Neutrophil (primary cell): ENCODE measurements around the gene PHAF1.
A peak's percentile ranks its signal among the peaks of the same experiment; 100 is the strongest.

ENCODE experiments used
- H3K27ac ChIP-seq: fragments of 200-600 bp; sonication (generic); 2 replicates; pipeline ENCODE4 v1.5.1; 2016; ENCODE audit warnings: mild to moderate bottlenecking, moderate library complexity
- H3K27me3 ChIP-seq: fragments of 200-600 bp; sonication (generic); 2 replicates; pipeline ENCODE4 v1.6.0; 2016; ENCODE audit warnings: mild to moderate bottlenecking
- H3K36me3 ChIP-seq: fragments of 200-600 bp; sonication (generic); 2 replicates; pipeline ENCODE4 v1.5.1; 2017
- H3K4me1 ChIP-seq, 2 experiments: fragments of 200-600 bp in 1 of 2; sonication (generic) in 1 of 2; 1 replicate in 1 of 2; 2 replicates in 1 of 2; pipeline versions ENCODE4 v1.5.1 to v1.6.1; 2013 to 2016; ENCODE audit warnings: low read depth in 1 of 2, low read length in 1 of 2, mild to moderate bottlenecking in 1 of 2, moderate library complexity in 1 of 2; ENCODE audit not compliant: control insufficient read depth in 1 of 2, insufficient read depth in 1 of 2
- H3K4me3 ChIP-seq, 2 experiments: fragments of 200-600 bp in 1 of 2; sonication (generic) in 1 of 2; 1 replicate in 1 of 2; 2 replicates in 1 of 2; pipeline ENCODE4 v1.5.1; 2013 to 2016; ENCODE audit warnings: low read depth in 1 of 2, low read length in 1 of 2, mild to moderate bottlenecking in 1 of 2, moderate library complexity in 1 of 2
- H3K9me3 ChIP-seq: fragments of 200-600 bp; sonication (generic); 2 replicates; pipeline ENCODE4 v1.5.1; 2016
- TF ChIP-seq, protein P1 (sequence below): fragments of 200-600 bp; sonication (generic); IDR thresholded peaks from 2 replicates; pipeline ENCODE4 v1.5.1; 2016; ENCODE audit warnings: antibody characterized with exemption

PHAF1 gene

DNA sequence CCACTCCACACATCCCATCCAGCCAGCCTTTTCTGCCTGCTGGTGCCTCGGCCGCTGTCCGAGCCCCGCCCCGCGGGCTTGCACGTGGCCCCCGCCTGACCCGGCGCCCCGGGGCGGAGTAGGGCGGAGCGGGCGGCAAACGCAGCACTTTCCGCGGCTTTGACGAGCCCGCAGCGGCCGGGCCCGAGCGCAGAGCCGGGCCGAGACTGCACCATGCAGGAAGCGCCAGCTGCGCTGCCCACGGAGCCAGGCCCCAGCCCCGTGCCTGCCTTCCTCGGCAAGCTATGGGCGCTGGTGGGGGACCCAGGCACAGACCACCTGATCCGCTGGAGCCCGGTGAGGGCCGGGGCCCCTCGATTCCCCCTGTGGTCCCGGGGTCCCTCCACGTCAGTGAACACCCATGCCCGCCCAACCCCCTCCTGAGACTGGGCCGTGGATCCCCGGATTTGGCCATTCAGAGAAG lies 54.9 kb downstream of the PHAF1 start, which contains the start of gene HSF4:
HSF4 (plus strand) TSS at position 147 of the 463 bp plus-strand sequence; CDS start at position 214, 67 bp downstream.
- Histone ChIP-seq H3K9me3 (no peaks in the 10 kb centered on the region), H3K27ac (no peak within 1 kb of the TSS), H3K4me3 (peak within 1 kb of the TSS in 1 of 2 experiments; percentile 55), H3K27me3 (peaks cover 87% of the 10 kb centered on the region), H3K4me1 (peaks cover 39 to 61% of the 10 kb centered on the region in 2 experiments), H3K36me3 (no peaks in the 10 kb centered on the region)
- TF ChIP-seq, protein P1, sequence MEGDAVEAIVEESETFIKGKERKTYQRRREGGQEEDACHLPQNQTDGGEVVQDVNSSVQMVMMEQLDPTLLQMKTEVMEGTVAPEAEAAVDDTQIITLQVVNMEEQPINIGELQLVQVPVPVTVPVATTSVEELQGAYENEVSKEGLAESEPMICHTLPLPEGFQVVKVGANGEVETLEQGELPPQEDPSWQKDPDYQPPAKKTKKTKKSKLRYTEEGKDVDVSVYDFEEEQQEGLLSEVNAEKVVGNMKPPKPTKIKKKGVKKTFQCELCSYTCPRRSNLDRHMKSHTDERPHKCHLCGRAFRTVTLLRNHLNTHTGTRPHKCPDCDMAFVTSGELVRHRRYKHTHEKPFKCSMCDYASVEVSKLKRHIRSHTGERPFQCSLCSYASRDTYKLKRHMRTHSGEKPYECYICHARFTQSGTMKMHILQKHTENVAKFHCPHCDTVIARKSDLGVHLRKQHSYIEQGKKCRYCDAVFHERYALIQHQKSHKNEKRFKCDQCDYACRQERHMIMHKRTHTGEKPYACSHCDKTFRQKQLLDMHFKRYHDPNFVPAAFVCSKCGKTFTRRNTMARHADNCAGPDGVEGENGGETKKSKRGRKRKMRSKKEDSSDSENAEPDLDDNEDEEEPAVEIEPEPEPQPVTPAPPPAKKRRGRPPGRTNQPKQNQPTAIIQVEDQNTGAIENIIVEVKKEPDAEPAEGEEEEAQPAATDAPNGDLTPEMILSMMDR = no peak

DNA sequence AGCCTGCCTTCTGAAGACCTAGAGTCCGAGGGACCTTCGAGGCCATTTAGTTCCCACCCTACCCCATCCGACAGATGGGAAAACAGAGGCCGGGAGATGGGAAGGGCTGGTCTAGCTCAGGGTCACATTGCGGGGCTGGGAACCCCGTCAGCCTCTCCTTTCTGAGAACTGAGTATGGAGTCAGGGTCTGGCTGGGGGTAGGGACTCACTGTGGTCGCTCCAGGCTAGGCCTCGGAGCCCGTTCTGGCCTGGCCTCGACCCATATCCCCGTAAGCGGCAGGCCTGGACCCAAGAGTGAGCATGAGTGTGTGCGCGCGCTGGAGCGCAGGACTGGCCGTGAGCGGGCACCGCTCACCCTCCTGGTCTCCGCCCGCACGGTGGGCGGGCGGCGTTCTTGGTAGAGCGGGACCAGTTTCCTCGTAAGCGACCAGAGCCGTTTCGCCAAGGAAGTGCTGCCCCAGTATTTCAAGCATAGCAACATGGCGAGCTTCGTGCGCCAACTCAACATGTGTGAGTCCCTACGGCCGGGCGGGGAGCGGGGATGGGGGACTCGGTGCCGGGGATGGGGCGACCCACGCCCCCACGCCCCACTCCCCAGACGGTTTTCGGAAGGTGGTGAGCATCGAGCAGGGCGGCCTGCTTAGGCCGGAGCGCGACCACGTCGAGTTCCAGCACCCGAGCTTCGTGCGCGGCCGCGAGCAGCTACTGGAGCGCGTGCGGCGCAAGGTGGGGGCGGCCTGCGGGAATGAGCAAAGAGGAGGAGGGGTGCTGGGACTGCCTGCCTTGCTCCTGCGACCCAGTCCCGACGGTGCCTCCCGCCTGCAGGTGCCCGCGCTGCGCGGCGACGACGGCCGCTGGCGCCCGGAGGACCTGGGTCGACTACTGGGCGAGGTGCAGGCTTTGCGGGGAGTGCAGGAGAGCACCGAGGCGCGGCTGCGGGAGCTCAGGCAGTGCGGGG lies 55.7 kb downstream of the PHAF1 start:
- TF ChIP-seq, protein P1 = no peak
- peaks cover 95% of the 10 kb centered on the region for H3K27me3 ChIP-seq
- H3K27ac ChIP-seq = no peak overlapping the region
- no peak overlapping the region for H3K4me3 ChIP-seq
- H3K4me1 ChIP-seq = peaks cover 39 to 59% of the 10 kb centered on the region in 2 experiments
- H3K36me3 ChIP-seq = no peaks in the 10 kb centered on the region
- no peaks in the 10 kb centered on the region for H3K9me3 ChIP-seq

DNA sequence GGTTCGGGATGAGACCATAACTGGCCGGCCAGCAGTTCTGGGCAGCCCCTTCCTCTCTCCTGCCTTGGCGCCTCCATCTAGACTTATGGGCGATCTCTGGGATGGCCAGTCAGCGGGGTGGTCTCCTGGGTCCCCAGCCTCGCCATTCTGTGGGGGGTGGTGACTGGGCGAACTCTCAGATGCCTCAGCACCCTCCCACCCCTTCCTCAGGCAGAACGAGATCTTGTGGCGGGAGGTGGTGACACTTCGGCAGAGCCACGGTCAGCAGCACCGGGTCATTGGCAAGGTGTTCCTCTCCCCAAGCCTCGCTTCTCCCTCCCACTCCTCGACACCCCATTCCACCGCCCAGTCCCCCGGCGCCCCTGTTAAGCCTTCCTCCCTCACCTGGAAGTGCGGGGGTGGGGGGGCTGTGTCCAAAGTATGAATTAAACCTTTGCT lies 56.4 kb downstream of the PHAF1 start:
- Histone ChIP-seq H3K9me3 (no peaks in the 10 kb centered on the region), H3K36me3 (no peaks in the 10 kb centered on the region), H3K4me3 (no peak overlapping the region), H3K27me3 (peaks cover 100% of the 10 kb centered on the region), H3K27ac (no peak overlapping the region), H3K4me1 (peaks cover 32 to 56% of the 10 kb centered on the region in 2 experiments)
- TF ChIP-seq, protein P1 = no peak

DNA sequence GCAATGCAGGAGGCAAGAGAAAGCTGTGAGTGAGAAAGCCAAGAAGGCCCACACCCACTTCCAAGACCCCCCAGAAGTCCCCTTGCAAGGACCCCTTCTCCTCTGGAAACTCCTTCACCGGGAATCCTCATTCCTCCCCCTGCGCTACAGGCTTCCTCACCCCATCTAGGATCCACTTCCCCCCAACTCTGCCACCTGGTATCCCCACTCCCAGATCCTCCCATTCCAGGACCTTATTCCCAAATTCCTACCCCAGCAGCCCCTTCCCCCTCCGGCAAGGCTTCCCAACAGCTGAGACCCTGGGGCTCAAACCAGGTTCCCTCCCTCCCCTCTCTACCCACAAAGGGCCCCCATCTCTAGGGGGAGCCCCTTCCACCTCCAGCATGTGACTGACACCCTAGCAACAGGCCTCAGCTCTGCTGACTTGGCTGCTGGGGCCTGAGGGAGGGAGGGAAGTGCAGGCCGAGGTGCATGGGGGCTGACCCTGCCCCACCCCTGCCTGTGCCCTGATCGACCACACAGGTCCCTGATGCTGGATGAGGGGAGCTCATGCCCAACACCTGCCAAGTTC lies 56.9 kb downstream of the PHAF1 start:
- H3K27me3 ChIP-seq = peaks cover 100% of the 10 kb centered on the region
- peaks cover 28 to 50% of the 10 kb centered on the region in 2 experiments for H3K4me1 ChIP-seq
- H3K27ac ChIP-seq = no peak overlapping the region
- H3K9me3 ChIP-seq = no peaks in the 10 kb centered on the region
- no peaks in the 10 kb centered on the region for H3K36me3 ChIP-seq
- H3K4me3 ChIP-seq = no peak overlapping the region
- TF ChIP-seq, protein P1 = no peak

DNA sequence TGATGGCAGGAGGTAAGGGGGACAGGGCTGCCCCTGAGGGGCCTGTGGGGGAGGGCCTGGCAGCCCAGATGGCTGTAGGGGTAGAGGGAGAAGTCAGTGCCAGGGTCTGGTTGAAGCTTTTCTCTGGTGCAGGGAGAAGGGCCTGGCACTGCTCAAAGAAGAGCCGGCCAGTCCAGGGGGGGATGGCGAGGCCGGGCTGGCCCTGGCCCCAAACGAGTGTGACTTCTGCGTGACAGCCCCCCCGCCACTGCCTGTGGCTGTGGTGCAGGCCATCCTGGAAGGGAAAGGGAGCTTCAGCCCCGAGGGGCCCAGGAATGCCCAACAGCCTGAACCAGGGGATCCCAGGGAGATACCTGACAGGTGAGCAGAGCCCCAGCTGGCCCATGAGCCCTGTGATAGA lies 57.8 kb downstream of the PHAF1 start:
- H3K27ac ChIP-seq = no peak overlapping the region
- no peak overlapping the region for H3K4me3 ChIP-seq
- H3K36me3 ChIP-seq = no peaks in the 10 kb centered on the region
- peaks cover 100% of the 10 kb centered on the region for H3K27me3 ChIP-seq
- H3K9me3 ChIP-seq = no peaks in the 10 kb centered on the region
- TF ChIP-seq, protein P1 = no peak
- peaks cover 29 to 46% of the 10 kb centered on the region in 2 experiments for H3K4me1 ChIP-seq
